Stimulated activated CD4-positive, alpha-beta T cell treated with anti-CD3 and anti-CD28 coated beads, Interleukin-12 subunit alpha, Interleukin-12 subunit beta, amount 100 ng/mL, for 48 hours (primary cell): Measurements from ENCODE around the gene ADRA2C.

Source experiments
- DNase-seq, 3 donors: peaks; one replicate each; pipeline ENCODE4 v3.0.0-alpha.2; 2020; ENCODE audit warnings: low read depth in 2 of 3, low spot score in 1 of 3

ADRA2C gene

DNA sequence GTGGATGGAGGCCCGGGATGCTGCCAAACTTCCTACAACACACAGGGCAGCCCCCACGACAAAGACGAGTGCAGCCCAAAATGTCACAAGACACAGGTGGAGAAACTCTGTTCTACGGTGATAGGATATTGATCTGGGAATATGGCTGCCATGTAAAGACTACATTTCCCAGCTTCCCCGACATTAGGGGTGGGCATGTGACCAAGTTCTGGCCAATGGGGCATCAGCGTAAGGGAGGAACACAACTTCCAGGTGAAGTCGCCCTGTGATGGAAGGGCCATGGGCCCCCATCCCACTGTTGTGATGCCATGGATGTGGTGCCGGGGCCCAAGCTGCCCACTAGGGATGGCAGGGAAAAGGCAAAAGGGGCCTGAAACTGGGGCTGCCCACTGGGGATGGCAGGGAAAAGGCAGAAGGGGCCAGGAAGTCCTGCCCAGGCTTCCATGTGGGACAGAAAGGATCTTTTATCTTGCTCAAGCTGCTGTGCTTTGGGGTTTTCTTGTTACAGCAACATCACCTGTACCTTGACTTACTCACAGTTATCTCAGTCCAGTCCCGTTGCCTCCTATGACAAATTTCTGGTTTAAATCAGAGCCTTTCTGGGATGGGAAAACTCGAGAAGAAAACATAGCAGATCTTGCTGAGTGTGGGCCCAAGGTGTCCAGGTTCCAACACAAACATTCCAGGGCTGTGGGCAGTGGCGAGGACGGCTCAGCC, 9.7 kb upstream of the ADRA2C start:
- no peak for DNase-seq

DNA sequence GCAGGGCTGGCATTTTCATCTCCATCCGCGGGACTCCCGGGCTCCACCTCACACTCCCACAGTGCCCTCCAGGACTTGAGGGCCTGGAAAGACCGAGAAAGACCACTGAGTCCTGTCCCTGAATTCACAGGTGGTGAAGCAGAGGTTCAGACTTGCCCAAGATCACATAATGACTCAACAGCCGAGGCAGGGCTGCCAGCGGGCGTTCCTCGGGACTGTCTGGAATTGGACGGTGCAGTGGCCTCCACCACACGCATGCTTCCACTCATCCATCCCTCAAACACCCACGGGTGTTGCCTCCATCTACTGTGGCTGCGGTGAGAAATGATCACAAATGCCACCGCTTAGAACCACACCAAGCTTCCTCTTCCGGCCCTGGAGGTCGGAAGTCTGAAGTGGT, 6.9 kb upstream of the ADRA2C start:
- DNase-seq = no peak

- DNase-seq = no peak
These were observed 5.8 kb upstream of the ADRA2C start for GRCh38 chr4:3760346-3760745.

DNA sequence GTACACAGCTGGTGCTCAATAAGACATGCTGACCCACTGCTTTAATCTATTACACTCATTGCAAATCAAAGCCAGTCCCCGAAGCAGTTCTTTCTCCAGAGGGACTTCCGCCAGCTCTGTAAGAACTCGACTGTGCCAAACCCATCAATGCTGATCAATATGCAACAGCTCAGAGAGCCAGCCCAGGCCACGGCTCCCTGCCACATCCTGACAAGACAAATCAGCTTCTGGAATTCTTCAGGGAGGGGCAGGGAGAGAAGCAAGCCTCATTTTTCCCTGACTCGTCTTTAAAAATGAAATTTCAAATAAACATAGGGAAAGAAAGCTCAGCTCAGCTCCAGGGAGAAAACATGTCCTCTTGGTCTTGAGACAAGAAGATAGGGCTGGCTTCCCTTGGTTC, 5.3 kb upstream of the ADRA2C start:
- no peak for DNase-seq

DNA sequence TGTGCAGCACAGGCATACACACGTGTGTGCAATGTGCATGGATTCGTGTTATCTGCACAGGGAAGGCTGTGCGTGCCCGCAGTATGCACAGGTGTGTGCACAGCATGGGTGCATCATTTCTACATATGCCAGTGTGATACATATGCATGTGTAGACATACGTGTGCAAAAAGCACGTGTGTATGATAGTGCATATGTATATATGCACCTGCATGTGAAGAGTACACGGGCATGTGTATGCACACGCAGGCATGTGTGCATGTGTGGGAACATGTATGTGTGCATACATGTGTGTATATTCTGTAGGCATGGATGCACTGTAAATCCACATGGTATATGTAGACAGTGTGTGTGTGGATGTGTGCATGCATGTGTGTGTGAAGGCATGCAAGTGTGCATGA, 3.9 kb upstream of the ADRA2C start:
- DNase-seq = no peak

- DNase-seq = no peak
These were observed 3.2 kb upstream of the ADRA2C start for GRCh38 chr4:3762753-3763549.

- DNase-seq = no peak
These were observed 732 bp upstream of the ADRA2C start for GRCh38 chr4:3765271-3766035.

- peak in 1 of 3 donors; percentile 6 for DNase-seq
These were observed 792 bp downstream of the ADRA2C start for GRCh38 chr4:3766785-3767569.

- DNase-seq = no peak
These were observed 1.5 kb downstream of the ADRA2C start for GRCh38 chr4:3767570-3768288.

- DNase-seq = no peak
These were observed 2.9 kb downstream of the ADRA2C start for GRCh38 chr4:3768842-3769641.

GRCh38 chr4:3769642-3770184, 3.5 kb downstream of the ADRA2C start:
- no peak for DNase-seq

GRCh38 chr4:3770323-3771163, 4.4 kb downstream of the ADRA2C start:
- no peak for DNase-seq

DNA sequence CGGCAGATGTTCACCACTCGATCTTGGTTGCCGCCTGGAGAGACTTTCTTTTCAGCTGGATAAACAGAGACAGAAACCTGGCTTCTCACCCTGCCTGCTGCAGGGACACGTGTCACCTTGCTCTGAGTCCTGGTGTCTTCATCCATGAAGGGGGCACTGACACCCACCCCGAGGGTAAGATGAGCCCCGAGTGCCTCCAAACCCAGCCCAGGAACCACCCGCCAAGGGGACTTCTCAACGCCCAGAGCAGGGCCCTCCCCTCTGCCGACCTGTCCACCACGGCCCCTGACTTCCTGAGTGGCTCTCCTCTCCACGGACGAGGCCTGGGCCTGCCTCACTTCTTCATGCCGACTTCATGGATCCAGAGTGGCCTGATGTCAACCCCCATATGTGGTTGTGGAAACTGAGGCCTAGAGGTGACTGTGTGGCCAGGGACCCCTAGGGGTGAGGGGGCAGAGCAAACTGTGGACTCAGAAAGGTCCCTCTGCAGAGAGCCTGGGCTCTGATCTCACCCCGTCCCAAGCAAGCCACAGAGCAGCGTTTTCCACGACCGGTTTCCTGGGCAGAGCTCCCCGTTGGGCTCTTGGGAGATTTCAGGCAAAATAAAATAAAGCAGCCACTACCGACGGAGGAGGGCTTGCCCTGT, 5.1 kb downstream of the ADRA2C start:
- DNase-seq = no peak

DNA sequence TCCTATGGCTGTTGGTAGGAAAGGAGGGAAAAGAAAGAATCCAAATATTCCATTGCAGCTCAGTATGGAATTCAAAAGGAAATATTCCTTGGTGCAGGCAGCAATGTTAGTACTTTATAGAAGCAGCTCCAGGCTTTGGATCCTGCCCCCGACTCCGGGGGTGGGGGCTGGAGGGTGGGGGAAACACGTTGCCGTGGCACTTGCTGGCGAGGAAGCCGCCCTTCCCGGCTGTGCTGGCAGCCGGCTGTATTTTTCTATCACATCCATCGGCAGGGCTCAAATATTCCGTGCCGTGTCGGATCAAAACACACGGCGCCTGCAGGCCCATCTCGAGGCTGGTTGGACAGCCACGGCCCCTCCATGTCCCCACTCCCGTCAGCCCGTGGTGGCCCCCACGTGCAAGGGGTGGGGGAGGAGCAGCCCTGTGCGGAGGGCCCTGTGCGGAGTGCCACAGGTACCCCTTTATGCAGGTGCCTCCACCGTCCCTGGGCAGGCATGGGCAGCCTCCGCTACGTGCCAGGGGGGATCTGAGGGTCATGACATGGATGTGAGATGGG, 5.8 kb downstream of the ADRA2C start:
- DNase-seq = no peak

- no peak for DNase-seq
These were observed 6.4 kb downstream of the ADRA2C start for GRCh38 chr4:3772632-3773031.

- no peak for DNase-seq
These were observed 7.4 kb downstream of the ADRA2C start for GRCh38 chr4:3773552-3774001.

DNA sequence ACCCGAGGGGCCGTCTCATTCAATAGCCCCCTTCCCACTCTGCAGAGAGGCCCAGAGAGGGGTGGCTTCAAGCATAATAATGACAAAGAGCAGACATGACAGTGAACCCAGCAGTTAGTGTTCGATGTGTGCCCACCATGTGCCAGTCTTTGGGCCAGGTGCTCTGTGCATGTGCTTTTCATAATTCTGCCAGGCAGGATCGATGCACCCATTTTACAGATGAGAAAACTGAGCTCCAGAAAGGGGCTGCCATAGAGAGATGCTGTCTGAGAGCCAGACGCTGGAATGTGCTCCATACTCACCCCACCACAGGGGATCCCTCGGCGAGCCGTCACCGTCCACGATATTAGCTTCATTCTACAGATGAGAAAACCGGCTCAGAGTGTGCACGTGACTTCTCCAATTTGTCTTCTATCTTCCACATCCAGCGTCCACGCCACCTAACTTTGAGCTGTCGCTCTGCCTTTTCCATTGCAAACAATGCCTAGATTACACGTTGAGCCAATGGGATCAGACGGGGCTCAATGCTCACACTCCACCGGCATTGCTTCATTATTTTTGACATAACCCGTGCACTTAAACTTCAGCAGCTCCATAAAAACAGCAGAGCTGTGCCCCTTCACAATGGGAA, 8.2 kb downstream of the ADRA2C start:
- DNase-seq = no peak
